T47D (cell line): ENCODE data around the gene TMSB10.
A peak's percentile ranks its signal among the peaks of the same experiment; 100 is the strongest.

Source experiments
- DNase-seq, 2 experiments: peaks; one replicate each; pipeline versions ENCODE4 v3.0.0 to v3.0.0-alpha.2; 2011 to 2012; ENCODE audit warnings: low read depth in 1 of 2, low spot score in 1 of 2
- JUND ChIP-seq: IDR thresholded peaks from 2 replicates; pipeline ENCODE4 v1.6.1; 2012; ENCODE audit warnings: low read depth
- in situ Hi-C: cut with HindIII; loops from 2 replicates; pipeline ENCODE4 v1.10.0; 2016; ENCODE audit warnings: low sequenced_read_pairs, low pct_unique_long_range_greater_than_20kb

Gene TMSB10

GRCh38 chr2:84882775-84883550 is 22.5 kb upstream of the TMSB10 start:
- in situ Hi-C loops, result no loop called here
- no peak for TF ChIP-seq JUND
- DNase-seq, result no peak

GRCh38 chr2:84884449-84884848 is 21.0 kb upstream of the TMSB10 start:
- no peak for TF ChIP-seq JUND
- in situ Hi-C loops, result no loop called here

GRCh38 chr2:84885111-84885510 is 20.3 kb upstream of the TMSB10 start:
- no peak for TF ChIP-seq JUND
- in situ Hi-C loops, result no loop called here
- DNase-seq, result no peak

More at GRCh38 chr2:84884449-84884848, 21.0 kb upstream of the TMSB10 start:
- DNase-seq, result no peak

DNA sequence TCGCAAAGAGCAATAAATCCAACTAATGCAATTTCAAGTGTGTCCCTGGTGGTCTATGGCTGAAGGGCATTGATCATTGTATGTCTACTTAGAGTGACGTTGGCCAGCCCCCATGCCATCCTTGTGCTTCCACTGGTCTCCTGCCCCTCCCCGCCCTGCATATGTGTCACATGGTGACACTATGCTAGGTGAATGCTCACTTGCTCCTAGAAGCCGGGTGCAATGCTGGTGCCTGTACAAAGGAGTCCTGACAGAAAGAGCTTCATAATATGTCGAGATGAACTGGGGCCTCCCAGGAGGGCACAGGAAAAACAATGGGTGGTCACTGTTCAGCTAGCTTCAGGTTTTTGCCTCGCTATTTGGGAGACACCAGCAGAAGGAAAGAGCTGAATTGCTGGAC is 18.7 kb upstream of the TMSB10 start:
- no peak for DNase-seq
- in situ Hi-C loops, result no loop called here
- TF ChIP-seq JUND, result no peak

DNA sequence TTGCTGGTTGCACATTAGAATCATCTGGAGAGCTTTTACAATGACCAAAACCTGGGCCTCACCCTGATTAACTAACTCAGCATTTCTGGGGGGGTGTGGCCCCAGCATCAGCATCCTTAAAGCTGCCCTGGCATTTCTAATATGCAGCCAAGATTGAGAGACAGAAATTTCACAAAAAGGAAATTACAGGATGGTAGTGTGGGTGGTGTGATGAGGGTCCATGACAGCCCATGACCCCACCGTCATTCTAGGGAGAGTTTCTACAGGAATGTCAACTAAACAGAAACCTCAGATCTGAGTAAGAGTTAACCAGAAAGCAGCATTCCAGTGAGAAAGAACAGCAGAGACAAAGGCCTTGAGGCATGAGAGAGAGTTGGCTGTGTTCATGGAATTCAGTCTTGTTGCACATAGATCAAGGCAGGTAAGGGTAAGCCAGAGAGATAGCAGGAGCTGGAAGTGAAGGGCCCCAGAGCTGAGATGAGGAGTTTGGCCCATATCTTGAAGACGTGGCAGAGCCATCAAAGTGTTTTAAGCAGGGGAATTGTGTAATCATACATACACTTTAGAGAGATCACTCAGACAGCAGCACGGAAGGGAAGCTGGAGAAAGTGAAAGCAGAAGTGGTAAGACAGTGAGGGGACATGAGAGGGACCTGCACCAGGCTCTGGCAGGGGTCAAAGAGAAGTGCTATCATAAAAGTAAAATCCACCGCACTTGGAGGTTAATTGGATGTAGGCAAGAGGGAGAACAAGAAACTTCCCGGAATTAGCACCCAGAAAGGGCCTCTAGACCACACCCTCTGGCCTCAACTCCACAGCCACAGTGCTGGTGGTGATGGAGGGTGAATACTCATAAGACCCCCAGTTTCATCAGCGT is 16.8 kb upstream of the TMSB10 start:
- in situ Hi-C loops, result no loop called here
- TF ChIP-seq JUND, result no peak
- DNase-seq, result peak in 1 of 2 experiments; percentile 22

DNA sequence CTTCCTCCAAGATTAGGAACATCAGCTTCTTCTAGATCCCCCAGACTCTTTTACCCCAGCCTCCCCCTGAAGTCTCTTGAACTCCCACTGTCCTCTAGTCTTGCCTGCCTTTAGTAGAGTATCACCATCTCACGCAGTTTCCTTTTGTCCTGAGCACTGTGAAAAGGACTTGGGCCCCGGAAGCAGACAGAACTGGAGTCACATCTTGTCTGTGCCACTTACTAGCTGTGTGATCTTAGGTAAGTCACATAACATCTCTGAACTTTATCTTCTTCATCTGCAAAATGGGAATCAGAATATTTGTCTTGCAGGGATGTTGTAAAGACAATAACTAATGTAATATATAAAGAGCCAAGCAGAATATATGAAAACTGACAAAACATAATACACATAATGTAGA is 16.1 kb upstream of the TMSB10 start:
- in situ Hi-C loops, result no loop called here
- DNase-seq, result no peak
- no peak for TF ChIP-seq JUND

DNA sequence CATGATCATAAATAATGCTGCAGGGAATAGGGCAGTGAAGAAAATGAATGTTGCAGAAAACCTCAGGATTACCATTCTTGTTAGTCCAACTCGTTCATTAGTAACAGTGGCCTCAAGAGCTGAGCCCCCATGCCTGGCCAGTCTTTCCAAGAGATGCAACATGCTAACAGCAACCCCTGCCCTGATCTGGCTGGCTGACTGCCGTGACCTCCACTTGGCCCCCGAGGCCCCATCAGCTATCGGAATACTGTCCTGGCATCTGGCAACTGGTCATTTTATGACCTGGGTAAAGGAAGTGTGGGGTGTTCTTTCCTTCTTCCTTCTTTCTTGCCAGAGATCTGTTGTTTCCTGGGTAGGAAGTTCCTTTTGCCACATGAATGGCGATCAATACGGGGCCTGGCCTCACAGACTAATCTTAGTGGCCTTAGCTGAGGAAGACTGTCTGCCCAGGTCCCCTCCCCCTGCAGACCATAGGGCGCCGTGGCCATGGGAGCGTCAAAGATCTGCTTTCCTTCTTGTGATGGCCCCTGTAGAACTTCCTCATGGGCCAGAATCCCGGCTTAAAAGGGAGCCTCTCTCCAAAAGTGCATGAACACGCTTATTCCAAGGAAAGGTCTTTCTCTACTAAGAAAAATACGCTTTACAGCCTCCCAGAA is 14.0 kb upstream of the TMSB10 start:
- in situ Hi-C loops, result no loop called here
- no peak for TF ChIP-seq JUND
- no peak for DNase-seq

GRCh38 chr2:84894131-84894586 is 11.3 kb upstream of the TMSB10 start:
- no peak for TF ChIP-seq JUND
- in situ Hi-C loops, result no loop called here

GRCh38 chr2:84894758-84895520 is 10.5 kb upstream of the TMSB10 start:
- TF ChIP-seq JUND, result no peak
- peak in 1 of 2 experiments; percentile 14 for DNase-seq
- in situ Hi-C loops, result no loop called here

More at GRCh38 chr2:84894131-84894586, 11.3 kb upstream of the TMSB10 start:
- peak in 1 of 2 experiments; percentile 85 for DNase-seq

GRCh38 chr2:84896567-84896966 is 8.9 kb upstream of the TMSB10 start:
- no peak for TF ChIP-seq JUND
- DNase-seq, result no peak
- in situ Hi-C loops, result no loop called here

DNA sequence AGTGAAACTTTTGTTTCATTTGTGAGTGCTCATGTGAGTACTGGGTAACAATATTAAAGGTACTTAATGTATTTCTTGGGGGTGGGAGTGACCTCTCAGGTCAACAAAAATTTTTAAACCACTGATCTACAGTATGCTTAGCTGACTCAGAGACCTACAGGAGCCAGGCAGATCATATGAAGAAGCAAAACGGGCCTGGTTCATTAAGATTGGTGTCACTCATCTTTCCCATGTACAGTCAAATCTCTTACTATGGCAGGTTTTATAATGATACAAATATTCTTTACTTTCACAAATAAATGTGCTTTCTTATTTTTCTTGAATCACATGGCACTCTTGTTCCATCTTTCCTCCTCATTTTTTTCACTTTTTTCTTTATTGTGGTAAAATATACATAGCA is 7.7 kb upstream of the TMSB10 start:
- in situ Hi-C loops, result no loop called here

More for the DNA sequence above, 7.7 kb upstream of the TMSB10 start:
- no peak for TF ChIP-seq JUND
- no peak for DNase-seq
